Left lung (tissue), 10 donors: ENCODE results near the gene IGSF21. TPM values are rescaled to one million over a fixed set of nuclear protein-coding genes. Genes with fewer than 3 reads are reported as not detected.

Experiments used
- ATAC-seq: fragments of 200-7000 bp; cut with Tn5 transposase; one replicate; pipeline ENCODE4 v1.9.1; 2020; ENCODE audit warnings: moderate library complexity
- DNase-seq, 4 donors: peaks; one replicate each; pipeline ENCODE4 v3.0.0-alpha.2; 2013 to 2020
- H3K27ac ChIP-seq, 2 donors: fragments of 200-600 bp; sonication (generic) in 1 of 2; one replicate each; pipeline versions ENCODE4 v1.5.0 to v1.8.0; 2020 to 2021
- H3K27me3 ChIP-seq, 2 donors: fragments of 200-600 bp; sonication (generic) in 1 of 2; one replicate each; pipeline versions ENCODE4 v1.5.0 to v1.8.0; 2020 to 2021
- H3K36me3 ChIP-seq, 2 donors: fragments of 200-600 bp; sonication (generic) in 1 of 2; one replicate each; pipeline versions ENCODE4 v1.5.0 to v1.8.0; 2020 to 2021
- H3K4me1 ChIP-seq, 2 donors: fragments of 200-600 bp; one replicate each; pipeline ENCODE4 v1.8.0; 2021
- H3K4me3 ChIP-seq, 2 donors: fragments of 200-600 bp; sonication (generic) in 1 of 2; one replicate each; pipeline versions ENCODE4 v1.5.0 to v1.8.0; 2020 to 2021; ENCODE audit warnings: mild to moderate bottlenecking in 1 of 2
- H3K9me3 ChIP-seq, 2 donors: fragments of 200-600 bp; sonication (generic) in 1 of 2; one replicate each; pipeline versions ENCODE4 v1.5.0 to v1.8.0; 2020 to 2021
- CTCF ChIP-seq, 2 donors: fragments of 200-600 bp; sonication (generic) in 1 of 2; IDR thresholded peaks; one replicate each; pipeline versions ENCODE4 v1.5.0 to v1.8.0; 2021; ENCODE audit warnings: antibody characterized with exemption in 2 of 2
- intact Hi-C, 2 donors: fragments of 100-400 bp; cut with DNase I; formaldehyde crosslinking; loops; one replicate each; pipeline versions ENCODE4 v1.11.2 to v1.14.2; 2022
- polyA plus RNA-seq, 6 donors: library from polyadenylated mRNA; unstranded; fragments of 120-200 nt; gene quantifications; one replicate each; pipeline ENCODE4 v1.2.1, GENCODE V29; 2013; ENCODE audit not compliant: insufficient read length in 6 of 6
- total RNA-seq, 2 donors: library from RNA; stranded (reverse); fragmentation: NEBNext Ultra II Directional; extraction: Animal tissue kit (Norgen Biotek cat#: 25700); gene quantifications; one replicate each; pipeline ENCODE4 v1.2.1, GENCODE V29; 2021
- donor health status: DM: no; HTN: yes; CAD: no.
- donor health status: DM: no; HTN: no; CAD: no.

Gene IGSF21
- total and polyA plus RNA-seq, 8 donors = 0.14 to 1.2 (median 0.25) TPM; not detected in 2

- ATAC-seq = no peak
- intact Hi-C loops = no loop called here
- Histone ChIP-seq H3K36me3 (no peaks in the 10 kb centered on the region), H3K27me3 (peaks cover 0 to 36% of the 10 kb centered on the region in 2 donors), H3K27ac (no peak overlapping the region), H3K4me3 (no peak overlapping the region), H3K4me1 (no peaks in the 10 kb centered on the region), H3K9me3 (no peaks in the 10 kb centered on the region)
- DNase-seq = no peak
- TF ChIP-seq CTCF (IDR thresholded peaks at IDR 0.05) = no peak
Observed at GRCh38 chr1:18404460-18404859, 296.9 kb downstream of the IGSF21 start.

DNA sequence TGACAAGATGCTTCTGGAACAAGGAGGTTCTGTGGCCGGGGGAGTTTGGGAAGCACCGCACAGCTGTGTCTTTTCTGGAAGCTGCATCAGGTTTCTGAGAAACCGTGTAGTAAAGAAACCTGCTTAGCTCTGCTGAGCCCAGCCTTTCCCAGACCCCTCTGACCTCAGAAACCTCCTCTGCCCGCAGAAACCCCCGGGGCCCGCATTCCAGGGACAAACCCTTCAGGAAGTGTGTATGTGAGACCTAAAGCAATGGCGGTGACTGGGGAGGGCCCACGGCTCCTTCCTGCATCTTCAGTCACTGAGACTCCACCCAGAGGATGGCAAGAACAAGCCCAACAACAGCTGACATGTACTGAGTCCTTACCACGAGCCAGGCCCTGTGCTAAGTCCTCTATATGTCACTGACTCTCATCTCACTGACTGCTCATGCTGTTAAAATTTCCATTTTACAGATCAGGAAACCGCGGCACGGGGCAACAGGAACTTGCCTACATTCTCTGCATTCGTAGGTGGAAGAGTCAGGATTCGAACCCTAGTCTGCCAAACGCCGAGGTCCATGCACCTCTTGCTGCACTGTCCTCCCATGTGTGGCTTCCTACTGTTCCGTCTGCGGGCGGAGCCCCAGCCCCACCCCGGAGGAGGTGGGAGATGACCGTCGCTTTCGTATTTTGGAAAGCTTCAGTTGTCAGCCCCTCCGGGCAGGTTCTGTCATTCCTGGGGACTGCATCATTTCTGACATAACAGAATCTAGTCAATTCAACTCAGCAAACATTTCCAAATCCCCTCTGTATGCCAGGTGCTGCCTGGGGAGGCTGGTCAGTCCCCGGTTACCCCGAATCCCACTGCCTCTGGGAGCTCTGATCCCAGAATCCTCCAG lies 299.8 kb downstream of the IGSF21 start:
- H3K27ac ChIP-seq = no peak overlapping the region
- H3K36me3 ChIP-seq = no peaks in the 10 kb centered on the region
- TF ChIP-seq CTCF (IDR thresholded peaks at IDR 0.05) = no peak
- no peak for ATAC-seq
- H3K4me1 ChIP-seq = no peaks in the 10 kb centered on the region
- intact Hi-C loops = no loop called here
- no peak for DNase-seq
- no peak overlapping the region for H3K4me3 ChIP-seq
- peaks cover 0 to 14% of the 10 kb centered on the region in 2 donors for H3K9me3 ChIP-seq
- peaks cover 0 to 33% of the 10 kb centered on the region in 2 donors for H3K27me3 ChIP-seq

DNA sequence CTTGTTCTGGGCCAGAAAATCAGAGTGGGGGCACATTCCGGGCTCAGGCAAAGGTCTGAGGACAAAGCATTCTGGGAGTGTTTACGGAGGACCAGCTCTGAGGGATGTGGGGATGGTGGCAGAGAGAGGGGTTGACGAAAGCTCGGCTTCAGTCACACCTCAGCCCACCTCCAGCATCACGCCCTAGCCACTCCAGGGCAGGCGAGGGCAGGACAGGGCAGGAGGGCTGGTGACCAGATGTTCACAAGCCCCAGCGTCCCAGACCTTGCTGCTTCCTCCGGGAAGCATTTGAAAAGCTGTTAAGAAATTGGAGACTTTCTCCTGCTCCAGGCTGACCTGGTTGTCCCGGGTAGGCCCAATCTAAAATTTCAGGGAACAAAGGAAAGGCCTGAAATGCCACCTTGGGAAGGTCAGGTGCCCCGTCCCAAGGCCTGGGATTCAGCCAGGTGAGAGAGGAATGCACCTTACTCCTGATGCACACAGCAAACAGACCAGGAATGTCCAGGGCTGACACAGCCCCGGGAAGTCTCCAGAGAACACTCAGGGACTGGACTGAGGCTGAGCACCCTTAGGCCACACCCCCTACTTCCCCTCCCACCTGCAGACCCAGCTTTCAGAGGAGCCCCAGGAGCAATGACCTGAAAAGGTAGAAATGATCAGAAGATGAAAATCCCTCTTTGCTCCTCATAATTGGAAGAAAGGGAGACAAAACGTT lies 301.2 kb downstream of the IGSF21 start:
- Histone ChIP-seq H3K4me1 (no peaks in the 10 kb centered on the region), H3K4me3 (no peak overlapping the region), H3K27me3 (peaks cover 0 to 33% of the 10 kb centered on the region in 2 donors), H3K27ac (no peak overlapping the region), H3K36me3 (no peaks in the 10 kb centered on the region), H3K9me3 (peaks cover 0 to 20% of the 10 kb centered on the region in 2 donors)
- peak; percentile 87 for ATAC-seq
- peak in 1 of 4 donors; percentile 37 for DNase-seq
- no peak for TF ChIP-seq CTCF (IDR thresholded peaks at IDR 0.05)
- intact Hi-C loops = no loop called here

DNA sequence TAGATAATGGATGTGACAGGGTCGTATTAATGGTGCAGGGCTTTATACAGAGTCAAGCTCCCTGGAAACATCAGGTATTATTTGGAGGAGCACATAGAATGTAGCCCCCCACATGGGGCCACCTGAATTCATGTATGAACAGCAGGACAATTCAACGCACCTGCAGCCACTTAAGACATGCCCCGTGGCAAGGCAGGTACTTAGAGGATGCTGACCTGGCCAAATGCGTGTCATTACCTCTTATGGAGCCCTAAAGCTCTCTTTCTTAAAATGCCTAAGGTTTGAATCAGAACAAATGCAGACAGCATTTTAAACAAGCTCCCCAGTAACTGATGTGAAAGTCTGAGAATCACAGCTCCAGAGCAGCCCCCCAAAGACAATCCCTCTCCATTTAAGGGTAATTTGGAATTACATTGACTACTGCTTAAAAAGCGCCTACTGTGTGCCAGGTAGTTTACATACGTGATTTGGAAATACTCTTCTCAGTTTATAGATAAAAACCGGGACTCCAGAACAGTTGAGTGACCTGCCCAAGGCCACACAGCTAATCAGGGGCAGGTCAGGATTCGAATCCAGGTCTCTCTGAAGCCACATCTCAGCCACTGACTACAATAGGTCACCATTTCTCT lies 302.1 kb downstream of the IGSF21 start:
- DNase-seq (no peak), ATAC-seq (peak; percentile 58)
- Histone ChIP-seq H3K27me3 (peaks cover 0 to 30% of the 10 kb centered on the region in 2 donors), H3K27ac (no peak overlapping the region), H3K36me3 (no peaks in the 10 kb centered on the region), H3K9me3 (peaks cover 0 to 20% of the 10 kb centered on the region in 2 donors), H3K4me1 (no peaks in the 10 kb centered on the region), H3K4me3 (no peak overlapping the region)
- no peak for TF ChIP-seq CTCF (IDR thresholded peaks at IDR 0.05)
- intact Hi-C loops = no loop called here

GRCh38 chr1:18410407-18410806 lies 302.8 kb downstream of the IGSF21 start:
- DNase-seq (no peak), ATAC-seq (no peak)
- TF ChIP-seq CTCF (IDR thresholded peaks at IDR 0.05) = no peak
- Histone ChIP-seq H3K36me3 (no peaks in the 10 kb centered on the region), H3K4me3 (no peak overlapping the region), H3K9me3 (peaks cover 0 to 20% of the 10 kb centered on the region in 2 donors), H3K4me1 (no peaks in the 10 kb centered on the region), H3K27me3 (peaks cover 0 to 23% of the 10 kb centered on the region in 2 donors), H3K27ac (no peak overlapping the region)
- intact Hi-C loops = no loop called here
